ENCODE measurements around the gene RILPL2.
A peak's percentile ranks its signal among the peaks of the same experiment; 100 is the strongest.
"Not testable (repeated sequence)": the region's sequence is repeated elsewhere in the genome, so short reads cannot be mapped to it uniquely, and the experiment has no call there.

The RILPL2 gene

GRCh38 chr12:123436017-123436964 lies at the start of gene RILPL2:
Gene RILPL2, minus strand, starts transcription at chr12:123436684. Its CDS starts 264 bp downstream, at chr12:123436420.
- H3K27me3 ChIP-seq (ENCODE audit: insufficient read depth, poor library complexity, severe bottlenecking): no peaks in the 10 kb centered on the region
- ATAC-seq (ENCODE audit: low read depth): peak; percentile 96
- H3K4me3 ChIP-seq (ENCODE audit: severe bottlenecking): peak within 1 kb of the TSS; percentile 70
- peak within 1 kb of the TSS; percentile 21 for H3K27ac ChIP-seq (ENCODE audit: poor library complexity, severe bottlenecking)
- peak; percentile 81 for DNase-seq (ENCODE audit: low spot score)
- H3K4me1 ChIP-seq (ENCODE audit: insufficient read depth, poor library complexity, severe bottlenecking): no peaks in the 10 kb centered on the region
- H3K36me3 ChIP-seq (ENCODE audit: low read depth): no peaks in the 10 kb centered on the region
- no peak for TF ChIP-seq CTCF (IDR thresholded peaks at IDR 0.05; ENCODE audit: poor library complexity, severe bottlenecking)
- H3K9me3 ChIP-seq (ENCODE audit: severe bottlenecking): no peaks in the 10 kb centered on the region

- H3K4me3 ChIP-seq (ENCODE audit: severe bottlenecking): no peak overlapping the region
- no peak; the same call in 2 of the 3 replicates for ATAC-seq (ENCODE audit: low read depth)
- H3K36me3 ChIP-seq (ENCODE audit: low read depth): peaks cover 12% of the 10 kb centered on the region; the same call in 1 of the 2 replicates
- no peak for DNase-seq (ENCODE audit: low spot score)
- no peaks in the 10 kb centered on the region for H3K9me3 ChIP-seq (ENCODE audit: severe bottlenecking)
- no peak overlapping the region for H3K27ac ChIP-seq (ENCODE audit: poor library complexity, severe bottlenecking)
- TF ChIP-seq CTCF (IDR thresholded peaks at IDR 0.05; ENCODE audit: poor library complexity, severe bottlenecking): no peak
- H3K4me1 ChIP-seq (ENCODE audit: insufficient read depth, poor library complexity, severe bottlenecking): no peaks in the 10 kb centered on the region
- H3K27me3 ChIP-seq (ENCODE audit: insufficient read depth, poor library complexity, severe bottlenecking): no peaks in the 10 kb centered on the region
Measured at GRCh38 chr12:123485756-123486155, 49.3 kb upstream of the RILPL2 start.

- no peak for ATAC-seq (ENCODE audit: low read depth)
- Histone ChIP-seq H3K36me3 (ENCODE audit: low read depth) (peaks cover 12% of the 10 kb centered on the region; the same call in 1 of the 2 replicates), H3K27me3 (ENCODE audit: insufficient read depth, poor library complexity, severe bottlenecking) (no peaks in the 10 kb centered on the region), H3K9me3 (ENCODE audit: severe bottlenecking) (no peaks in the 10 kb centered on the region), H3K27ac (ENCODE audit: poor library complexity, severe bottlenecking) (no peak overlapping the region), H3K4me1 (ENCODE audit: insufficient read depth, poor library complexity, severe bottlenecking) (no peaks in the 10 kb centered on the region), H3K4me3 (ENCODE audit: severe bottlenecking) (no peak overlapping the region)
- DNase-seq (ENCODE audit: low spot score): no peak
- TF ChIP-seq CTCF (IDR thresholded peaks at IDR 0.05; ENCODE audit: poor library complexity, severe bottlenecking): no peak
Measured at GRCh38 chr12:123483602-123484248, 47.2 kb upstream of the RILPL2 start.

- H3K9me3 ChIP-seq (ENCODE audit: severe bottlenecking): no peaks in the 10 kb centered on the region
- no peak overlapping the region for H3K4me3 ChIP-seq (ENCODE audit: severe bottlenecking)
- H3K4me1 ChIP-seq (ENCODE audit: insufficient read depth, poor library complexity, severe bottlenecking): no peaks in the 10 kb centered on the region
- peaks cover 12% of the 10 kb centered on the region; the same call in 1 of the 2 replicates for H3K36me3 ChIP-seq (ENCODE audit: low read depth)
- H3K27ac ChIP-seq (ENCODE audit: poor library complexity, severe bottlenecking): no peak overlapping the region
- TF ChIP-seq CTCF (IDR thresholded peaks at IDR 0.05; ENCODE audit: poor library complexity, severe bottlenecking): no peak
- no peaks in the 10 kb centered on the region for H3K27me3 ChIP-seq (ENCODE audit: insufficient read depth, poor library complexity, severe bottlenecking)
- DNase-seq (ENCODE audit: low spot score) (no peak), ATAC-seq (ENCODE audit: low read depth) (no peak)
Measured at GRCh38 chr12:123482876-123483275, 46.4 kb upstream of the RILPL2 start.

GRCh38 chr12:123481251-123481650 lies 44.8 kb upstream of the RILPL2 start:
- H3K9me3 ChIP-seq (ENCODE audit: severe bottlenecking); DNase-seq (ENCODE audit: low spot score); H3K27me3 ChIP-seq (ENCODE audit: insufficient read depth, poor library complexity, severe bottlenecking); H3K4me1 ChIP-seq (ENCODE audit: insufficient read depth, poor library complexity, severe bottlenecking); H3K27ac ChIP-seq (ENCODE audit: poor library complexity, severe bottlenecking); ATAC-seq (ENCODE audit: low read depth); H3K4me3 ChIP-seq (ENCODE audit: severe bottlenecking): not testable (repeated sequence)
- H3K36me3 ChIP-seq (ENCODE audit: low read depth): peaks cover 12% of the 10 kb centered on the region; the same call in 1 of the 2 replicates
